Endothelial cell of umbilical vein (primary cell): ENCODE measurements around the gene GNAZ. TPM values are rescaled to one million over a fixed set of nuclear protein-coding genes. Genes with fewer than 3 reads are reported as not detected.

Experiments
- BruUV-seq: library from RNA; stranded (reverse); fragments of 400-500 nt; replicated peaks from 2 replicates; lab custom pipeline; 2021; lab: Mats Ljungman, UMichigan
- CTCF ChIA-PET: fragments of 300-600, 350-600 bp; sonication (Branson Sonifier 250); formaldehyde crosslinking; loops from one replicate; lab custom pipeline; 2021; ENCODE audit warnings: antibody characterized with exemption, inconsistent platforms; lab: Charles Lee
- POLR2A ChIA-PET: fragments of 300-600, 350-600 bp; sonication (Branson Sonifier 250); formaldehyde crosslinking; loops from one replicate; lab custom pipeline; 2021; ENCODE audit warnings: antibody characterized with exemption, inconsistent platforms; lab: Charles Lee
- DNase-seq: peaks from one replicate; pipeline ENCODE4 v3.0.0-alpha.2; 2011; ENCODE audit warnings: low read depth, low spot score
- FAIRE-seq: peaks from 2 replicates; lab custom pipeline; 2011; peaks lifted over from hg19 to GRCh38; lab: Jason Lieb, UNC
- H2AFZ ChIP-seq: 2 replicates; pipeline ENCODE4 v1.6.0; 2012; ENCODE audit warnings: low read depth, low read length, control low read depth, inconsistent platforms
- H3K27ac ChIP-seq: 2 replicates; pipeline ENCODE4 v1.5.1; 2011; ENCODE audit warnings: low read depth, mild to moderate bottlenecking, control low read depth, low read length, moderate library complexity; ENCODE audit not compliant: insufficient read depth
- H3K27me3 ChIP-seq, 2 experiments: 2 replicates each; pipeline versions ENCODE4 v1.6.0 to v1.6.1; 2011; ENCODE audit warnings: low read length in 2 of 2, mixed read lengths in 1 of 2; ENCODE audit not compliant: control insufficient read depth in 2 of 2, insufficient read depth in 2 of 2
- H3K36me3 ChIP-seq, 2 experiments: 2 replicates in 1 of 2; 3 replicates in 1 of 2; pipeline ENCODE4 v1.5.1; 2011; ENCODE audit warnings: low read length in 2 of 2, mild to moderate bottlenecking in 1 of 2, moderate library complexity in 1 of 2; ENCODE audit not compliant: control insufficient read depth in 2 of 2, insufficient read depth in 2 of 2; ENCODE audit errors: extremely low read depth in 1 of 2
- H3K4me1 ChIP-seq: 3 replicates; pipeline ENCODE4 v1.5.1; 2011; ENCODE audit warnings: mild to moderate bottlenecking, low read length; ENCODE audit not compliant: control insufficient read depth, insufficient read depth; ENCODE audit errors: extremely low read depth
- H3K4me2 ChIP-seq: 2 replicates; pipeline ENCODE4 v1.6.1; 2011; ENCODE audit warnings: low read length, control low read depth, mixed read lengths; ENCODE audit not compliant: insufficient read depth
- H3K4me3 ChIP-seq, 3 experiments: fragments of 200-600 bp in 1 of 3; sonication (generic), shearing (Covaris generic) in 1 of 3; replicated peaks in 1 of 3; 2 replicates each; pipeline ENCODE4 v1.5.1; 2011 to 2016; ENCODE audit warnings: control low read depth in 3 of 3, low read length in 3 of 3, mild to moderate bottlenecking in 2 of 3, inconsistent platforms in 1 of 3, low read depth in 1 of 3, moderate library complexity in 1 of 3; ENCODE audit not compliant: insufficient read depth in 1 of 3
- H3K79me2 ChIP-seq: 2 replicates; pipeline ENCODE4 v1.6.0; 2012; ENCODE audit warnings: low read length, inconsistent platforms; ENCODE audit not compliant: control insufficient read depth, insufficient read depth
- H3K9ac ChIP-seq: replicated peaks from 2 replicates; pipeline ENCODE3; 2011; ENCODE audit warnings: low read length, control low read depth; ENCODE audit not compliant: insufficient read depth; ENCODE audit errors: extremely low read depth
- H3K9me1 ChIP-seq: replicated peaks from 3 replicates; pipeline ENCODE4 v1.6.0; 2011; ENCODE audit warnings: mild to moderate bottlenecking, low read length; ENCODE audit not compliant: control insufficient read depth, insufficient read depth; ENCODE audit errors: extremely low read depth
- H3K9me3 ChIP-seq: replicated peaks from 2 replicates; pipeline ENCODE4 v1.5.1; 2012; ENCODE audit warnings: low read length, inconsistent platforms; ENCODE audit not compliant: control insufficient read depth, insufficient read depth
- H4K20me1 ChIP-seq: replicated peaks from 2 replicates; pipeline ENCODE3; 2011; ENCODE audit warnings: mild to moderate bottlenecking, low read length; ENCODE audit not compliant: control insufficient read depth, insufficient read depth; ENCODE audit errors: extremely low read depth
- EZH2 ChIP-seq: IDR thresholded peaks from 2 replicates; pipeline ENCODE4 v1.6.1; 2012; ENCODE audit warnings: borderline replicate concordance, low read depth, mild to moderate bottlenecking, moderate library complexity, low read length, inconsistent platforms; ENCODE audit not compliant: severe bottlenecking
- FOS ChIP-seq: IDR thresholded peaks from 2 replicates; pipeline ENCODE4 v1.6.1; 2011; ENCODE audit warnings: mild to moderate bottlenecking, low read length, moderate library complexity, borderline replicate concordance; ENCODE audit not compliant: insufficient read depth
- GATA2 ChIP-seq: IDR thresholded peaks from 2 replicates; pipeline ENCODE4 v1.7.0; 2011; ENCODE audit warnings: low read depth, mild to moderate bottlenecking, moderate library complexity, mixed read lengths, low read length; ENCODE audit not compliant: insufficient read length, insufficient read depth
- JUN ChIP-seq: IDR thresholded peaks from 2 replicates; pipeline ENCODE4 v1.6.1; 2011; ENCODE audit warnings: borderline replicate concordance, low read depth; ENCODE audit not compliant: insufficient read length, insufficient read depth
- MYC ChIP-seq: IDR thresholded peaks from one replicate; pipeline ENCODE4 v1.6.1; 2011; ENCODE audit warnings: mild to moderate bottlenecking, low read depth, low read length
- POLR2A ChIP-seq: IDR thresholded peaks from 2 replicates; pipeline ENCODE4 v1.6.1; 2012; ENCODE audit warnings: low read depth, mild to moderate bottlenecking, control low read depth, low read length
- POLR2AphosphoS5 ChIP-seq: IDR thresholded peaks from 2 replicates; pipeline ENCODE4 v1.6.1; 2012; ENCODE audit warnings: low read depth, mild to moderate bottlenecking, control low read depth, low read length, moderate library complexity; ENCODE audit not compliant: insufficient read depth
- dilution Hi-C: fragments of 300-500 bp; cut with MboI; formaldehyde crosslinking; loops from one replicate; pipeline ENCODE4 v1.15.0; 2019; ENCODE audit warnings: low sequenced_read_pairs; ENCODE audit not compliant: extremely low pct_ligation_motif_present
- intact Hi-C: fragments of 100-400 bp; cut with micrococcal nuclease; formaldehyde crosslinking; loops from one replicate; pipeline ENCODE4 v1.10.0; 2022
- polyA plus RNA-seq, 4 experiments: library from polyadenylated mRNA; depleted of rRNA in 3 of 4; stranded (reverse) in 3 of 4; unstranded in 1 of 4; fragments of >200 nt; gene quantifications; 2 replicates each; pipeline versions ENCODE4 v1.2.1 to v1.2.3, GENCODE V29; 2011 to 2012; ENCODE audit warnings: missing spikeins in 1 of 4
- total RNA-seq: library from RNA; stranded (reverse); gene quantifications from 2 replicates; pipeline ENCODE4 v1.2.3, GENCODE V29; 2021
- TF ChIP-seq, protein P1 (sequence below): IDR thresholded peaks from 2 replicates; pipeline ENCODE4 v1.6.1; 2011; ENCODE audit not compliant: insufficient read depth, insufficient read length

The GNAZ gene
- total and polyA plus RNA-seq, 2 donors (not counting 3 experiments of a cell fraction or from before 2014, with no cell fraction given): 0.44 to 0.86 TPM

DNA sequence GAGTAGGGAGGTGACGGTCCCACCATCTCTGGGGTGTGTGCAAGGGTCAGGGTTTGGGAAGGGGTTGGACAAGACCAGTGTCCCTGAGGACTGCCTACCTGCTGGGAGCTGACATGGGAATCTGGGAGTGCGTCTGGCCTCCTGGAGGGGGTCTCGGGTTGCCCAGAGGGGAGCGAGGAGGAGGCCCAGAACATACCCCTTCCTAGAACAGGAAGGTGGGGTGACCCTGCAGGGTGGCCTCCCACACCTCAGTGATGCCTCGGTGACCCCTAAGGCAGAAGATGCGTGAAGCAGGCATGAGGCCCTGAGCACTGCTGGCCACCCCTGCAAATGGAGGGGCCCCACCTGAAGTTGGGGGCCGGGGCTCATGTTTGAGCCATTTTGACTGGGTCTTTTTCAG is 45.0 kb downstream of the GNAZ start:
- no peak overlapping the region for H3K9ac ChIP-seq
- no peak overlapping the region for H3K27ac ChIP-seq
- dilution Hi-C loops: no loop called here
- ChIA-PET POLR2A (no interaction called here), CTCF (no interaction called here)
- H3K4me3 ChIP-seq: no peak overlapping the region
- intact Hi-C loops: no loop called here
- H2AFZ ChIP-seq: no peak overlapping the region
- BruUV-seq: no TSS peak
- H3K4me1 ChIP-seq: no peaks in the 10 kb centered on the region
- no peaks in the 10 kb centered on the region for H3K36me3 ChIP-seq
- no peak for FAIRE-seq
- H3K9me1 ChIP-seq: no peaks in the 10 kb centered on the region
- H3K9me3 ChIP-seq: no peaks in the 10 kb centered on the region
- H4K20me1 ChIP-seq: no peaks in the 10 kb centered on the region
- no peak overlapping the region for H3K4me2 ChIP-seq
- no peaks in the 10 kb centered on the region for H3K79me2 ChIP-seq
- TF ChIP-seq POLR2AphosphoS5: no peak
- TF ChIP-seq EZH2: no peak
- TF ChIP-seq, protein P1, sequence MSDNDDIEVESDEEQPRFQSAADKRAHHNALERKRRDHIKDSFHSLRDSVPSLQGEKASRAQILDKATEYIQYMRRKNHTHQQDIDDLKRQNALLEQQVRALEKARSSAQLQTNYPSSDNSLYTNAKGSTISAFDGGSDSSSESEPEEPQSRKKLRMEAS: no peak
- no peak for TF ChIP-seq MYC
- TF ChIP-seq POLR2A: no peak
- no peak for TF ChIP-seq FOS
- no peak for TF ChIP-seq GATA2
- TF ChIP-seq JUN: no peak
- no peak for DNase-seq
- no peaks in the 10 kb centered on the region for H3K27me3 ChIP-seq
